NCI-H510A (cell line): ENCODE measurements around the gene PLXNA1.

Experiments used
- DNase-seq: peaks from one replicate; lab custom pipeline; 2025; lab: John Stamatoyannopoulos, UW

The PLXNA1 gene

DNA sequence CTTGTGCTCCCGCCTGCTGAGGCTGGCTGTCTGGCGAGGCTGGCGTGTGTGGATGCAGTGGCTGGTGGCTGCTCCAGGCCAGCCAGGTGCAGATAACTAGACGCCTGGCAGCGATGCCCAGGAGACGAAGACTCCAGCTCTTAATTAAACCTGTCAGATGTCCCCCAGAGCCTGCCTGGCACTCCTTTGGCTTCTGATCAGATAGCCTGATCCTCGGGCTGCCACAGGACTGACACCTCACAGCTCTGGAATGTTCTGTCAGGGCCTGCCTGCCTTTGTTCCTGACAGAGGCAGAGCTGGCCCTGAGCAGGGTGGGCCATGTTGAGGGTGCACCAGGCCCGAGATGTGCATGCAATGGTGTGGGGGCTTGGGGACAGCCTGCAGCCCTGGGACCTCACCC lies 36.5 kb downstream of the PLXNA1 start:
- DNase-seq, result no peak

DNA sequence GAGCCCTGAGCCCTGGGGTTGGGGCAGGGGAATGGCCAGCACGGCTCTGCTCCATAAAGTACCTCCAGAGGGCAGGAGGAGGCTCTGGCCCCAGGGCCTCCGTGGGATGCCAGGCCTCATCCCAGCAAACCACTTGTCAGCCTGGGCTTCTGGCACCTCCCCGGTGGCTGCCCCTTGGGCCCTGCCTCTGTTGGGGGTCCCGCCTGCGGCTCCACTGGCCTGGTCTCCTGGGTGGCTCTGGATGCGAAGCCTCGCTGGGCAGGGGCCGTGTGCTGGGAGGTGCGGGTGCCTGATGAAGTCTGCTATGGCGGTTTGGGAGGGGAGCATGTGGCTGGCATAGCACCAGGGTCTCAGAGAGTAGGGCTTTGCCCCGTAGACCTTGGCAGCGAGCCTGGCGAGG lies 37.6 kb downstream of the PLXNA1 start:
- DNase-seq, result no peak

DNA sequence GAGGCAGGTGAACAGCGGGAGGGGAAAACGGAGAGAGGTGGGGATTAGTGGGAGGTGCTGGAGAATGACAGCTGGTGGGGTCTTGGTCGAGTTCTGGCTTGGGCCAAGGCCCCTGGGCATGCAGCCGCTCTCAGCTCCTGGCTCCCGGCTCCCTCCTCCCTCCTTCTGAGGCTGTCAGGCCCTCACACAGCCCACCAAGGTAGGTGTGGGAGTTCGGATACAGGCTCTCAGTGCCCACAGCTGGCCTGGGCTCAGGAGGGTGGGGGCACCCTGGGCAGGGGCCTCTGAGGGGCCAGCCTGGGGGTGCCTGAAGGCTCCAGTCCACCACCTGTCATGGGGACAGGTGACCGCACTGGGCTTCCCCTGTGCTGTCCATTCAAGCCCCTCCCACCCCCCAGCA lies 39.9 kb downstream of the PLXNA1 start:
- no peak for DNase-seq

DNA sequence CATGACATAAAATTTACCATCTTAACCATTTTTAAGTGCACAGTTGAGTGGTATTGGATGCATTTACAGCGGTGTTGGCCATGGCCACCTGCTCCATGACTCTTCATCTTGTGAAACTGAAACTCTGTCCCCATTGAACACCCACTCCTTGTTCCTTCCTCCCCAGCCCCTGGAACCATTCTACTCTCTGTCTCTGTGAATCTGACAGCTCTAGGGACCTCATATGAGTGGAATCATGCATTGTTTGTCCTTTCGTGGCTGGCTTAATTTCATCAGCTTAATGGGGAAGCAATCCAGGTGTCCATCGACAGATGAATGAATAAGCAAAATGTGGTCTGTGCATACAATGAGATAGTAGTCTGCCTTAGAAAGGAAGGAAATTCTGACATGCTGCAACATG lies 42.5 kb downstream of the PLXNA1 start:
- DNase-seq, result no peak

DNA sequence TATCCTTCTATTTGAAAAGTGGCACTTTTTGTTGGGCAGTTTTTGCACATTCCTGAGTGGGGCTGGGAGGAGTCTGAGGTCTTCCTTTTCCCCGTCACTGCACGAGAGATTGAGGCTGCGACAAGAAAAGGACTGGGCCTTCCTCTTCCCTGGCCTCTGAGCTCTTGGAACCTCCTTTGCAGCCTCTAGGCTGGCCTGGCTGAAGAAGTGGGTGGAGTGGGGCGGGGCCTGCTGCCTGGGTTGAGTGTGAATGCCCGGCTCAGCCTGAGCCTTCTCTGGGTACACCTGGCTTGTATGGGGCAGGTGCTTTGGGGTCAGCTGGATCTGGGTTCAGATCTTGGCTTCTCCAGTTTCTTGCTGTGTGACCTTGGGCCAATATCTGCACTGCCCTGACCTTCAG lies 43.1 kb downstream of the PLXNA1 start:
- no peak for DNase-seq

DNA sequence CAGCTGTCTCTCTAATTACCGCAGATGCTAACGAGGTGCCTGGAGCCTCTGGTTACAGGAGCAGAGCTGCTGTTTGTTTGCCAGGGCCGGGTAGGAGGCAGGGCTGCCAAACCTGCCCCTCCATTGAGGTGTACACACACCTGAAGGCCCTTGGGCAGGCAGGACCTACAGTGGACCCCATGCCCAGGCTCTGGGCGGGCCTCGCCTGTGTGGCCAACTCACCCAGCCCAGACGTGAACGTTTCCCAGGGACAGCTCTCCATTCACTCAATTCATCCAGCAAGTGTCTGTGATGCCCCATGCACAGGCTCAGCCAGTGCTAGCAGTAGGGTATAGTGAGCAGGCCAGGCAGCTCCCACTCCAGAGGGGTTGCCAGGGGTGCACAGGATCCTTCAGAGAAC lies 43.7 kb downstream of the PLXNA1 start:
- DNase-seq, result no peak

DNA sequence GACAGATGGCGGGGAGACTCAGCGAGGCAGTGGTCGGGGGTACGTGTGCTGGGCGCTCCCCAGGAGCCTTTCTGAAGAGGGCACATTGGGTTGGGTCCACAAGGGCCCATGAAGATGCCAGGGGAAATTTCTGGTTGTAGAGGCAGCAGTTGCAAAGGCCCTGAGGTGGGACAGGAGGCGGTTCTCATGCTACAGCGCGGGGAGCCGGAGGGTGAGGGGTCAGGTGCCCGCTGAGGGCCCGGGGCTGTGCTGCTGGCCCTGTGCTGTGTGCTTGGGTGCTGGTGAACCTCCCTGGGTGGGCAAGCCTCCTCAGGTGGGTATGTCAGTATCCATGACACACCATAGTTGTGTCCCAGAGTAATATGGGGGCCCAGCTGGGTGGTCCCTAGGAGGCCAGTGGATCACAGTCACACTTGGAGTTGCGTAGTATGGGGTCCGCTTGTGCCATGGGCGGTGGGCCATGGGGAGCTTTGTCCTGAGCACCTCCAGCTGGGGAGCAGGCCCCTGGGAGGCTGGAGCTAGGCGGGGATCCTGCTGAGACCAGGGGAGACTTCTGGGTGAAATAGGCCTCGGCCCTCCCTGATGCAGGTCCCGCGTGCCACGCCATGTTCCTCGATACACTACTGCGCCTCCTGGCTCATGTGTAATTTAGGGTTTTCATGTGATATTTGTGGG lies 44.3 kb downstream of the PLXNA1 start:
- DNase-seq, result no peak

DNA sequence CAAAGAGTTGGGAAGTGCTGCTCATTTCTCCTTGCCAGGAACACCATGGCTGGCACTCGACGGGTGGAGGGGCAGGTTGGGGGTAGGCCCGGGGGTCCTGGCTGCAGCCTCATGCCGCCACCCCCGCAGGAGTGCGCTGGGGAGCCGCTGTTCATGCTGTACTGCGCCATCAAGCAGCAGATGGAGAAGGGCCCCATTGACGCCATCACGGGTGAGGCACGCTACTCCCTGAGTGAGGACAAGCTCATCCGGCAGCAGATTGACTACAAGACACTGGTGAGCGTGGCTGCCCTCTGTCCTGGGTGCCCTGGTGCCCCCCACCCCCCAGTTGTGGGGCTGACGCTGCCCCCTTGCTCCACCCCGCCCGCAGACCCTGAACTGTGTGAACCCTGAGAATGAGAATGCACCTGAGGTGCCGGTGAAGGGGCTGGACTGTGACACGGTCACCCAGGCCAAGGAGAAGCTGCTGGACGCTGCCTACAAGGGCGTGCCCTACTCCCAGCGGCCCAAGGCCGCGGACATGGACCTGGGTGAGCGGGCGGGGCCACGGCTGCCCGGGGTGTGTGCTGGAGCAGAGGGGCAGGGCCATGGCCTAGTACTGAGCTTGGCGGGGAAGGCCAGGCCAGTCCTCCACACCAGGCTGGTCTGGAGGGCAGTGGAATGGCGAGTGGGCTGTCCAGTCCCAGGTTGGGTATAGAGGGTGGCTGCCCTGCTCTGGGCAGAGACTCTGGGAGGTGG lies 45.1 kb downstream of the PLXNA1 start:
- no peak for DNase-seq

DNA sequence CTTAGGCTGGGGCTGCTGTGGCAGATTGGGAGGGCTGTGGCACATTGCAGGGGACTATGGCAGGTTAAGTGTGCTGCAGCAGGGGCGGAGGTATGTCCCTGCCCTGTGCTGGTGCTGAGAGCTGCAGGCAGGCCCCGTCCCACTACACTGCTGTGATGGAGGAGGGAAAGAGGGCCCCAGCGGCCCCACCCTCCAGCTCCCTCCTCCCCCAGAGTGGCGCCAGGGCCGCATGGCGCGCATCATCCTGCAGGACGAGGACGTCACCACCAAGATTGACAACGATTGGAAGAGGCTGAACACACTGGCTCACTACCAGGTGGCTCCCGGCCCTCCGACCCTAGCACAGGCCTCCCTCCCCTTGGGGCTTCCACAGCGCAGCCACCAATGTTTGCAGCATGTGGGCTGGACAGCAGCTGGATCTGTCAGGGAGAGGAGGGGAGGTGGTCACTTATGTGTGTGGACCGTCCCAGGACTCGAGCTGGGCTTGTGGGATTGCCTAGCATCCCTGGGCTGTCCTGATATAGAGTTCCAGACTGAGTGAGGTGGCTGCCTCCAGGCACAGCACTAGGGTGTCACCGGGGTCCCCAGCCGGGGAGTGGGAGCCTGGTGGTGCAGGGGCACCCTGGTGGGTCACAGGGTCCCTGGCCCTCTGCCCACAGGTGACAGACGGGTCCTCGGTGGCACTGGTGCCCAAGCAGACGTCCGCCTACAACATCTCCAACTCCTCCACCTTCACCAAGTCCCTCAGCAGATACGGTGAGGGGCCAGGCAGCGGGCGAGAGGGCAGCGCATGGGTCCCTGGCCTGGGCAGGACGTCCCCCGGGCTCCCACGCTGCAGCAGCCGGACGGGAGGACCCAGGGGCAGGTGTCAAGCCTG lies 46.1 kb downstream of the PLXNA1 start:
- no peak for DNase-seq

DNA sequence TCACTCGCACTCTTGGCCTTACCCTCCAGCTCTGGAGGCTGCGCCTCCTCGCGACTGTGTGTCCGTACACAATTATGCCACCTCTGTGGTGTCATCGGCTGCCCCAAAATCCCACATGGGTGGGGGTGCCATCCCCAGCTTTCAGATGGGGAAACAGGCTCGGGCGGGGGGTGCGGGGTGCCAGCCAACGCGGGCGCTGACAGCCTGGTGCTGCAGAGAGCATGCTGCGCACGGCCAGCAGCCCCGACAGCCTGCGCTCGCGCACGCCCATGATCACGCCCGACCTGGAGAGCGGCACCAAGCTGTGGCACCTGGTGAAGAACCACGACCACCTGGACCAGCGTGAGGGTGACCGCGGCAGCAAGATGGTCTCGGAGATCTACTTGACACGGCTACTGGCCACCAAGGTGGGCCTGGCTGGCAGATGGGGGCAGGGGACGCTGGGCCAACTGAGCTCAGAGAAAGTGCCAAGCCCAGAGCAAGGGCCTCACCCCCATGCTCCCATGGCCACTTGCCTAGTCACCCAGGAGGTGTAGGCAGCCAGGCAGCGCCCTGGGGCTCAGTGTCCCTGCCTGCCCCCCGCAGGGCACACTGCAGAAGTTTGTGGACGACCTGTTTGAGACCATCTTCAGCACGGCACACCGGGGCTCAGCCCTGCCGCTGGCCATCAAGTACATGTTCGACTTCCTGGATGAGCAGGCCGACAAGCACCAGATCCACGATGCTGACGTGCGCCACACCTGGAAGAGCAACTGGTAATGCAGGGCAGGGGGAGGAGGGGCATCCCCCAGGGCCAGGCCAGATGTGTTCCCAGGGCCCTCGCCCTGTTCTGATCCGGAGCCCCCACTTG lies 47.0 kb downstream of the PLXNA1 start:
- no peak for DNase-seq

DNA sequence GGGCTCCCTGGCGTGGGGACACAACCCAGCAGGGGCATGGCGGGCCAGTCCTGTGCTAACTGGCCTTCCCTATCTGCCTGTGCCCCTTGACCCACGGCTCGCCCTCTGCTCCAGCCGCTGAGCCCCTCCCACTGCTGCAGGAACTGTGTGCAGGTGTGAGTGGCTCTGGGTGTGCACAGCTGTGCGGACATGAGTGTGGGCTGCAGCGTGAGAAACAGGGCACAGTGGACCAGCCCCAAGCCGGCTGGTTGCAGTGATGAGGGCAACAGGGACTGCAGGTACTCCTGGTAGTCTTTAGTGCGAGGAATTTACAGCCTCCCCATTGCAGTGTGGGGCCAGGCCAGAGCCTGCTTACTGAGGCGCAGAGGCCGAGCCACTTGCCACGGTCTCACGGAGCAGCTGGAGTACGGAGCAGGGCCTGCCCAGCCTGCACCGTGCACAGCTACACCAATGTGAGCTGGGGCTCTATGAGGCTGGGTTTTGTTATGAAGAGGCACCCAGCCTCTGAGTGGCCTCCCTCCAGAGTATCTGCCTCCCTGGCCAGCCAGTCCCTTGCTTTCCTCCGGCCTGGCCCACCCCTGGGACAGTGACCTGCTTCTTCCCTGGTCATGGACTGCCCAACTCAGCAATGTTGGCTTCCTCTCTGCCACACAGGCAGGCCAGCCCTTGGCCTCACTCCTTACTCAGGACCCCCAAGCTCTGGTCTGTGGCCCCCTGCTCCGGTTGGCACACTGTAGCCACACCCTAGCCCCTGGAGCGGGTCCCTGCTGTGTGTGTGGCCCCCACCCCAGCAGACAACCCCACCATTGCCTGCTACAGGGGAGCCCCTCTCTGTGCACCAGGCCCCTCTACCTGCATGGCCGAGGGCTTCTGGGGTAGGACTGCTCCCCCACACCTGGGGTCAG lies 47.8 kb downstream of the PLXNA1 start:
- no peak for DNase-seq

DNA sequence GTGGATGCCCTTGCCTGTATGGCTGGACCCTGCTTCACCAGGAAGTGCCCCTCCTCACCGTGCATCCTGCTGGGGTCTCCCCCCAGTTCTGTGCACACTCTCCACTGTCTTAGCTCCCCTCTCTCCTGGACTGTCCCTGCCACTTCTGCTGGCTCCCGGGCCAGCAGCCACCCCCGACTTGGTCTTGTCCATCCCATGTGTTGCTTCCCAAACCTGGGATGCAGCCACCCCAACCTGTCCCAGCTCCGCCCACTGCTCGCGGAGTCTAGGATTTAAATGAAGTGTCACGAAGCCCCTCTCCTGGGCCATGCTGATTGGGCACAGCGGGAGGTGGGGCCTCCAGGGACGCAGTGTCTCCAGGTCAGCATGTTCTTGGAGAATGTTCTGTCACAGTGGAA lies 48.5 kb downstream of the PLXNA1 start:
- no peak for DNase-seq

DNA sequence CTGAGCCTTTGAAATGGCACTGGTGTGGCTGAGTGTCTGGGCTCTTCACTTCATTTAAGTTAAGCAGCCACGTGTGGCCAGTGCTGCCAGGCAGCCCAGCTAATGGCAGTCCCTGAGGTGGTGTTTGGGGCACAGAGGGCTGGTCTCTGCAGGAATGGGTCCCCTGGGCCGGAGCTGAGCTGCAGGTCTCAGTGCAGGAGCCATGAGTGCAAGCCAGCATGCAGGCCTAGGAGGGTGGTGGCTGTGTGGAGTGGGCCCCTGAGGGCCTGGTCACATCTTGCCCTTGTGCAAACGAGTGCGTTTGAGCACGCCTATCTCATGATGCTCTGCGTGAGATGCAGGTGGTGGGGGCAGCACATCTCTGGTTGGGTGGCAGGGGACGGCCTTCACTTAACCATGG lies 48.9 kb downstream of the PLXNA1 start:
- no peak for DNase-seq

DNA sequence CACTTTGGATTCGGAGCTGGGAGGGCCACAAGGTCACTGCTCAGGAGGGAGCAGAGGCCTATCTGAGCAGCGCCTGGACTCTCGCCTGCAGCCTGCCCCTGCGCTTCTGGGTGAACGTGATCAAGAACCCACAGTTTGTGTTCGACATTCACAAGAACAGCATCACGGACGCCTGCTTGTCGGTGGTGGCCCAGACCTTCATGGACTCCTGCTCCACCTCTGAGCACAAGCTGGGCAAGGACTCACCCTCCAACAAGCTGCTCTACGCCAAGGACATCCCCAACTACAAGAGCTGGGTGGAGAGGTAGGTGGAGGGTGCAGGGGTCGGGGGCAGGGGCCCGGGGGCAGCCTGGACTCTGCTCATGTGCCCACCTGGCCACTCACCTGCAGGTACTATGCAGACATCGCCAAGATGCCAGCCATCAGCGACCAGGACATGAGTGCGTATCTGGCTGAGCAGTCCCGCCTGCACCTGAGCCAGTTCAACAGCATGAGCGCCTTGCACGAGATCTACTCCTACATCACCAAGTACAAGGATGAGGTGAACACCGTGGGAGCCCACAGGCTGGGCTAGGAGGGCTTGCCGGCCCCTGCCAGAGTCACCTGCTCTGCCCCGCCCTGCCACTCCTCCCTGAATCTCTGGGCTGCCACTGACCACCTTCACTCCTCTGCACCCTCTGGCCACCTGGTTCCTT lies 49.5 kb downstream of the PLXNA1 start:
- no peak for DNase-seq
